ENCODE data around the gene HAPLN3. TPM values are rescaled to one million over a fixed set of nuclear protein-coding genes. Genes with fewer than 3 reads are reported as not detected.

Gene HAPLN3
- total RNA-seq, 8 experiments from 2014 or later, result 0.16 to 2.6 (median 1.2) TPM

- Histone ChIP-seq H3K27ac (no peak overlapping the region), H3K4me1 (replicated peaks in 1 of 2) (no peaks in the 10 kb centered on the region), H3K4me3 (no peak overlapping the region)
- 61 to 94% (median 90%) methylated on average over 1 to 9 of the region's 9 CpGs; no CpG with 5 or more reads in 1 of the 10 experiments for WGBS, 10 experiments
- ATAC-seq (replicated peaks in 6 of 8), result peak in 1 of 8 experiments; percentile 49
- in situ Hi-C loops (cut with MboI; ENCODE audit: low pct_unique_long_range_greater_than_20kb in 2 of 9, low sequenced_read_pairs in 9 of 9, unreplicated experiment in 9 of 9), result loop anchor here in 3 of 9 experiments (25.0 kb wide), 2 partner anchors 92 to 267 kb away; no protein-coding TSS in a partner anchor
Measured at GRCh38 chr15:88920186-88920891, 25.0 kb upstream of the HAPLN3 start.

- WGBS, 10 experiments, result 0 to 93% (median 66%) methylated on average over 1 to 4 of the region's 4 CpGs; no CpG with 5 or more reads in 4 of the 10 experiments
- in situ Hi-C loops (cut with MboI; ENCODE audit: low pct_unique_long_range_greater_than_20kb in 2 of 9, low sequenced_read_pairs in 9 of 9, unreplicated experiment in 9 of 9), result loop anchor here in 3 of 9 experiments (25.0 kb wide), 2 partner anchors 94 to 269 kb away; no protein-coding TSS in a partner anchor
- H3K4me3 ChIP-seq, result no peak overlapping the region
- H3K4me1 ChIP-seq (replicated peaks in 1 of 2), result peaks cover 0 to under 1% of the 10 kb centered on the region in 2 donors
- ATAC-seq (replicated peaks in 6 of 8), result peak in 6 of 8 experiments; percentile 15 to 99 (median 68)
- H3K27ac ChIP-seq, result no peak overlapping the region
Measured at GRCh38 chr15:88918738-88919137, 23.4 kb upstream of the HAPLN3 start.

GRCh38 chr15:88917760-88918159 is 22.4 kb upstream of the HAPLN3 start:
- 75 to 100% (median 94%) methylated on average over 1 to 5 of the region's 5 CpGs; no CpG with 5 or more reads in 1 of the 10 experiments for WGBS, 10 experiments
- ATAC-seq (replicated peaks in 6 of 8), result no peak
- Histone ChIP-seq H3K27ac (no peak overlapping the region), H3K4me1 (replicated peaks in 1 of 2) (peaks cover 0 to 2% of the 10 kb centered on the region in 2 donors), H3K4me3 (no peak overlapping the region)
- in situ Hi-C loops (cut with MboI; ENCODE audit: low pct_unique_long_range_greater_than_20kb in 2 of 9, low sequenced_read_pairs in 9 of 9, unreplicated experiment in 9 of 9), result loop anchor here in 3 of 9 experiments (25.0 kb wide), 2 partner anchors 95 to 270 kb away; no protein-coding TSS in a partner anchor

GRCh38 chr15:88915354-88915753 is 20.0 kb upstream of the HAPLN3 start:
- WGBS, 10 experiments, result 33 to 93% (median 85%) methylated on average over 2 to 8 of the region's 10 CpGs; no CpG with 5 or more reads in 5 of the 10 experiments
- Histone ChIP-seq H3K4me3 (no peak overlapping the region), H3K27ac (no peak overlapping the region), H3K4me1 (replicated peaks in 1 of 2) (peaks cover 11 to 12% of the 10 kb centered on the region in 2 donors)
- no peak for ATAC-seq (replicated peaks in 6 of 8)
- in situ Hi-C loops (cut with MboI; ENCODE audit: low pct_unique_long_range_greater_than_20kb in 2 of 9, low sequenced_read_pairs in 9 of 9, unreplicated experiment in 9 of 9), result loop anchor here in 3 of 9 experiments (25.0 kb wide), 2 partner anchors 97 to 272 kb away; no protein-coding TSS in a partner anchor

DNA sequence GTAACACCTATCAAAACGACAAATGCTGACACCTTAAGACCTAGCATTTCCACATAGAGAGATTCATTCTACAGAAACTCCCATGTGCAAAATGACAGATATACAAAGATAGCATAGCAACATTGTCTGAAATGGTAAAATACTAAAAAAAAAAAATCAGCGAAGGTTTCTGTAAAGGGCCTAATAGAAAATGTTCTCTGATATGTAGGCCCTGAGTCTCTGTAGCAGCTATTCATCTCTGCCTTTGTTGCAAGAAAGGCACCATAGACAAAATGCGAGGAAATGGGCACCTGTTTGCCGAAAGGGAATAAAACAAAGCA is 18.5 kb upstream of the HAPLN3 start:
- H3K4me1 ChIP-seq (replicated peaks in 1 of 2), result peaks cover 19 to 20% of the 10 kb centered on the region in 2 donors
- H3K27ac ChIP-seq, result no peak overlapping the region
- in situ Hi-C loops (cut with MboI; ENCODE audit: low pct_unique_long_range_greater_than_20kb in 2 of 9, low sequenced_read_pairs in 9 of 9, unreplicated experiment in 9 of 9), result loop anchor here in 3 of 9 experiments (25.0 kb wide), 2 partner anchors 98 to 273 kb away; no protein-coding TSS in a partner anchor
- no peak for ATAC-seq (replicated peaks in 6 of 8)
- H3K4me3 ChIP-seq, result peak overlapping the region in 4 of 5 donors; percentile 28 to 57 (median 46)
- WGBS, 10 experiments, result 39 to 94% (median 82%) methylated on average over 2 to 4 of the region's 4 CpGs; no CpG with 5 or more reads in 1 of the 10 experiments

- in situ Hi-C loops (cut with MboI; ENCODE audit: low pct_unique_long_range_greater_than_20kb in 2 of 9, low sequenced_read_pairs in 9 of 9, unreplicated experiment in 9 of 9), result loop anchor here in 3 of 9 experiments (25.0 kb wide), 2 partner anchors 99 to 274 kb away; no protein-coding TSS in a partner anchor
- H3K4me1 ChIP-seq (replicated peaks in 1 of 2), result peaks cover 19 to 23% of the 10 kb centered on the region in 2 donors
- peak; percentile 74 to 93 (median 90) for ATAC-seq (replicated peaks in 6 of 8)
- H3K4me3 ChIP-seq, result peak within 1 kb of the TSS; percentile 28 to 57 (median 44)
- H3K27ac ChIP-seq, result no peak within 1 kb of the TSS
- 0 to 28% (median 9%) methylated on average over 1 to 4 of the region's 67 CpGs; no CpG with 5 or more reads in 4 of the 10 experiments for WGBS, 10 experiments
Measured at GRCh38 chr15:88913017-88913849, 17.9 kb upstream of the HAPLN3 start, which contains the start of gene MFGE8. Gene MFGE8 (minus strand): TSS chr15:88913379. CDS start chr15:88913319, 60 bp downstream.

GRCh38 chr15:88912500-88912921 is 17.2 kb upstream of the HAPLN3 start:
- Histone ChIP-seq H3K4me3 (peak overlapping the region; percentile 28 to 57 (median 44)), H3K4me1 (replicated peaks in 1 of 2) (peaks cover 19 to 23% of the 10 kb centered on the region in 2 donors), H3K27ac (no peak overlapping the region)
- ATAC-seq (replicated peaks in 6 of 8), result peak; percentile 7 to 42 (median 24)
- in situ Hi-C loops (cut with MboI; ENCODE audit: low pct_unique_long_range_greater_than_20kb in 2 of 9, low sequenced_read_pairs in 9 of 9, unreplicated experiment in 9 of 9), result loop anchor here in 3 of 9 experiments (25.0 kb wide), 2 partner anchors 100 to 275 kb away; no protein-coding TSS in a partner anchor
- 0 to 13% (median 8%) methylated on average over 1 to 3 of the region's 20 CpGs; no CpG with 5 or more reads in 6 of the 10 experiments for WGBS, 10 experiments

DNA sequence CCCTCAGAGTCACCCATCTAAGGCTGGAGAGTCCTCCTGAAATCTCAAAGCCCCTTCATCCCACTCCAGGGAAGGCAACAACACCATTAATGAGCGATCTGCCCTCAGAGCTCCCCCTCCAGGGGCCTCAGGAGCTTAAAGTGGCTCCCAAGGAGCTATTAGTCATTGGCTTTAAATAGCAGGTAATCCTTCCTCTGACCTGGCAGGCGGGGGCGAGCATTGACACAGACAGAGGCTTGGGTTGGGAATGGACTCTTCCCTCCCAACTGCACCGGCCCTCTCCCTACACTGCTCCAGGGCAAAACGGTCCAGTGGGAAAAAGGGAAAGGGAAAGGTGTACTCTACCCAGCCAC is 16.4 kb upstream of the HAPLN3 start:
- no peak for ATAC-seq (replicated peaks in 6 of 8)
- H3K4me3 ChIP-seq, result peak overlapping the region in 1 of 5 donors; percentile 44
- in situ Hi-C loops (cut with MboI; ENCODE audit: low pct_unique_long_range_greater_than_20kb in 2 of 9, low sequenced_read_pairs in 9 of 9, unreplicated experiment in 9 of 9), result loop anchor here in 3 of 9 experiments (25.0 kb wide), 2 partner anchors 101 to 276 kb away; no protein-coding TSS in a partner anchor
- 0 to 73% (median 15%) methylated on average over 1 to 2 of the region's 5 CpGs; no CpG with 5 or more reads in 4 of the 10 experiments for WGBS, 10 experiments
- peaks cover 19 to 23% of the 10 kb centered on the region in 2 donors for H3K4me1 ChIP-seq (replicated peaks in 1 of 2)
- H3K27ac ChIP-seq, result no peak overlapping the region

- H3K4me3 ChIP-seq, result no peak overlapping the region
- ATAC-seq (replicated peaks in 6 of 8), result peak in 2 of 8 experiments; percentile 13 to 40
- H3K4me1 ChIP-seq (replicated peaks in 1 of 2), result peaks cover 19 to 24% of the 10 kb centered on the region in 2 donors
- WGBS, 10 experiments, result 10 to 100% (median 80%) methylated on average over 1 to 10 of the region's 12 CpGs; no CpG with 5 or more reads in 3 of the 10 experiments
- H3K27ac ChIP-seq, result no peak overlapping the region
- in situ Hi-C loops (cut with MboI; ENCODE audit: low pct_unique_long_range_greater_than_20kb in 2 of 9, low sequenced_read_pairs in 9 of 9, unreplicated experiment in 9 of 9), result loop anchor here in 3 of 9 experiments (10.0 to 25.0 kb wide), 3 partner anchors 102 to 277 kb away; no protein-coding TSS in a partner anchor
Measured at GRCh38 chr15:88909956-88910831, 14.8 kb upstream of the HAPLN3 start.

- peak in 1 of 8 experiments; percentile 4 for ATAC-seq (replicated peaks in 6 of 8)
- in situ Hi-C loops (cut with MboI; ENCODE audit: low pct_unique_long_range_greater_than_20kb in 2 of 9, low sequenced_read_pairs in 9 of 9, unreplicated experiment in 9 of 9), result loop anchor here in 3 of 9 experiments (10.0 to 25.0 kb wide), 3 partner anchors 103 to 278 kb away; no protein-coding TSS in a partner anchor
- peak overlapping the region in 1 of 2 donors; percentile 29 for H3K27ac ChIP-seq
Measured at GRCh38 chr15:88908697-88909621, 13.6 kb upstream of the HAPLN3 start.

More at GRCh38 chr15:88908697-88909621, 13.6 kb upstream of the HAPLN3 start:
- H3K4me1 ChIP-seq (replicated peaks in 1 of 2), result peaks cover 19 to 28% of the 10 kb centered on the region in 2 donors
- no peak overlapping the region for H3K4me3 ChIP-seq
- 29 to 100% (median 88%) methylated on average over 1 to 10 of the region's 16 CpGs; no CpG with 5 or more reads in 4 of the 10 experiments for WGBS, 10 experiments
